ENCODE results near the gene STT3B.
"Not testable (repeated sequence)": the region's sequence is repeated elsewhere in the genome, so short reads cannot be mapped to it uniquely, and the experiment has no call there.

STT3B gene

GRCh38 chr3:31502803-31503221, 29.9 kb upstream of the STT3B start:
- DNase-seq (ENCODE audit: insufficient read length) (no peak), FAIRE-seq (no peak)
- TF ChIP-seq POLR2AphosphoS5 (IDR thresholded peaks at IDR 0.05; ENCODE audit: low read depth, low read length), result no peak
- no peak for TF ChIP-seq POLR2A (IDR thresholded peaks at IDR 0.05; ENCODE audit: low read depth, low read length)

- DNase-seq (ENCODE audit: insufficient read length) (no peak), FAIRE-seq (no peak)
- TF ChIP-seq POLR2A (IDR thresholded peaks at IDR 0.05; ENCODE audit: low read depth, low read length), result no peak
- TF ChIP-seq TAF1 (IDR thresholded peaks at IDR 0.05; ENCODE audit: borderline replicate concordance, low read depth, low read length), result no peak
- no peak for TF ChIP-seq POLR2AphosphoS5 (IDR thresholded peaks at IDR 0.05; ENCODE audit: low read depth, low read length)
These were observed 29.3 kb upstream of the STT3B start for GRCh38 chr3:31503456-31503855.

- no peak for DNase-seq (ENCODE audit: insufficient read length)
- TF ChIP-seq TAF1 (IDR thresholded peaks at IDR 0.05; ENCODE audit: borderline replicate concordance, low read depth, low read length), result no peak
- TF ChIP-seq POLR2AphosphoS5 (IDR thresholded peaks at IDR 0.05; ENCODE audit: low read depth, low read length), result no peak
- no peak for TF ChIP-seq POLR2A (IDR thresholded peaks at IDR 0.05; ENCODE audit: low read depth, low read length)
- FAIRE-seq, result no peak
These were observed 28.5 kb upstream of the STT3B start for GRCh38 chr3:31504230-31504629.

GRCh38 chr3:31505371-31506048, 27.2 kb upstream of the STT3B start:
- DNase-seq (ENCODE audit: insufficient read length) (no peak), FAIRE-seq (no peak)
- TF ChIP-seq POLR2A (IDR thresholded peaks at IDR 0.05; ENCODE audit: low read depth, low read length), result no peak
- TF ChIP-seq TAF1 (IDR thresholded peaks at IDR 0.05; ENCODE audit: borderline replicate concordance, low read depth, low read length), result no peak
- no peak for TF ChIP-seq POLR2AphosphoS5 (IDR thresholded peaks at IDR 0.05; ENCODE audit: low read depth, low read length)

- not testable (repeated sequence) for FAIRE-seq; DNase-seq (ENCODE audit: insufficient read length)
These were observed 26.2 kb upstream of the STT3B start for GRCh38 chr3:31506515-31506914.

GRCh38 chr3:31508452-31509146, 24.1 kb upstream of the STT3B start:
- TF ChIP-seq POLR2AphosphoS5 (IDR thresholded peaks at IDR 0.05; ENCODE audit: low read depth, low read length), result no peak
- no peak for TF ChIP-seq POLR2A (IDR thresholded peaks at IDR 0.05; ENCODE audit: low read depth, low read length)
- TF ChIP-seq TAF1 (IDR thresholded peaks at IDR 0.05; ENCODE audit: borderline replicate concordance, low read depth, low read length), result no peak
- FAIRE-seq (no peak), DNase-seq (ENCODE audit: insufficient read length) (no peak)

GRCh38 chr3:31509147-31509728, 23.5 kb upstream of the STT3B start:
- no peak for FAIRE-seq

GRCh38 chr3:31514570-31514969, 18.2 kb upstream of the STT3B start:
- TF ChIP-seq TAF1 (IDR thresholded peaks at IDR 0.05; ENCODE audit: borderline replicate concordance, low read depth, low read length) (no peak), POLR2AphosphoS5 (IDR thresholded peaks at IDR 0.05; ENCODE audit: low read depth, low read length) (no peak), POLR2A (IDR thresholded peaks at IDR 0.05; ENCODE audit: low read depth, low read length) (no peak)
- DNase-seq (ENCODE audit: insufficient read length) (no peak), FAIRE-seq (no peak)

More at GRCh38 chr3:31509147-31509728, 23.5 kb upstream of the STT3B start:
- DNase-seq (ENCODE audit: insufficient read length), result no peak
- no peak for TF ChIP-seq POLR2A (IDR thresholded peaks at IDR 0.05; ENCODE audit: low read depth, low read length)
- TF ChIP-seq TAF1 (IDR thresholded peaks at IDR 0.05; ENCODE audit: borderline replicate concordance, low read depth, low read length), result no peak
- TF ChIP-seq POLR2AphosphoS5 (IDR thresholded peaks at IDR 0.05; ENCODE audit: low read depth, low read length), result no peak

- no peak for DNase-seq (ENCODE audit: insufficient read length)
- no peak for FAIRE-seq
- TF ChIP-seq POLR2A (IDR thresholded peaks at IDR 0.05; ENCODE audit: low read depth, low read length) (no peak), TAF1 (IDR thresholded peaks at IDR 0.05; ENCODE audit: borderline replicate concordance, low read depth, low read length) (no peak), POLR2AphosphoS5 (IDR thresholded peaks at IDR 0.05; ENCODE audit: low read depth, low read length) (no peak)
These were observed 17.0 kb upstream of the STT3B start for GRCh38 chr3:31515486-31516284.

- FAIRE-seq (no peak), DNase-seq (ENCODE audit: insufficient read length) (no peak)
- no peak for TF ChIP-seq TAF1 (IDR thresholded peaks at IDR 0.05; ENCODE audit: borderline replicate concordance, low read depth, low read length)
- TF ChIP-seq POLR2AphosphoS5 (IDR thresholded peaks at IDR 0.05; ENCODE audit: low read depth, low read length), result no peak
- TF ChIP-seq POLR2A (IDR thresholded peaks at IDR 0.05; ENCODE audit: low read depth, low read length), result no peak
These were observed 16.0 kb upstream of the STT3B start for GRCh38 chr3:31516757-31517156.

- DNase-seq (ENCODE audit: insufficient read length) (no peak), FAIRE-seq (no peak)
- TF ChIP-seq POLR2AphosphoS5 (IDR thresholded peaks at IDR 0.05; ENCODE audit: low read depth, low read length) (no peak), TAF1 (IDR thresholded peaks at IDR 0.05; ENCODE audit: borderline replicate concordance, low read depth, low read length) (no peak), POLR2A (IDR thresholded peaks at IDR 0.05; ENCODE audit: low read depth, low read length) (no peak)
These were observed 11.3 kb upstream of the STT3B start for GRCh38 chr3:31521468-31521867.

Measured in GM12892 (cell line).